ENCODE measurements around the gene SLC2A9. TPM values are rescaled to one million over a fixed set of nuclear protein-coding genes. Genes with fewer than 3 reads are reported as not detected.
A peak's percentile ranks its signal among the peaks of the same experiment; 100 is the strongest.

Gene SLC2A9
- total RNA-seq, 1 donor from 2014 or later, result 2.0 TPM

DNA sequence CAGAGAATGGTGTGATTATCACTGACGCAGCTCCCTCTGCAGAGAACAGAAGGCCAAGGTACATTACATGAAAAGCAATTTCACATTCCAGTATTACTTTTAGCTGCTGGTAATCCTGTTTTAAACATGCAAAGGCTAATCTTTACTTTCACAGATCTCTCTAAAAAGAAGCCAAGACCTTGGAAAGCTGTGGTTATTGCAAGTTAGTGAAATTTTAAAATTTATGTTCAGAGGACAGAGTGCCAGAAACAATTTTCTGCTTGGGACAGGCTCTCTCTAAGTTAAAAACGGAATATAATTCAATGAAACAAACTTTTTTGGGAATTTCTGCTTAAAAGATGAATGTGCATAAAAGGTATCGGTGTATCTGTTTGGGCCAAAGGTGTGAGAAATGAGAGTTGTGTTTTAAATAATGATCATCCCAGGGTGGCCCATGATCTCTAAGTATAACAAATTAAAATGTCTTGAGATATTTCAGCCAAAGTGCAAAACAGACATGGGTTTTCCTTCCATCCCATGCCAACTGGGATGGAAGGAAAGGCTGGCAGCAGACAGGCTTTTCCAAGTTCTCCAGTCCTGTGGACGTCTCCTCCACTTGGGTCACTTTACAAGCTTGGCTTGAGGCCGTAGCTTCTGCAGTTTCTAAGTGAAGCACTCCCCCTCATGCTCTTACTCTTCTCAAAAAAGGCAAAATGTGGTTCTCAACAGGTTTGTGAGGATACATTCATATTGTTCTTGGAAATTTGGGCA is 121.8 kb downstream of the SLC2A9 start:
- TF ChIP-seq, protein P1, sequence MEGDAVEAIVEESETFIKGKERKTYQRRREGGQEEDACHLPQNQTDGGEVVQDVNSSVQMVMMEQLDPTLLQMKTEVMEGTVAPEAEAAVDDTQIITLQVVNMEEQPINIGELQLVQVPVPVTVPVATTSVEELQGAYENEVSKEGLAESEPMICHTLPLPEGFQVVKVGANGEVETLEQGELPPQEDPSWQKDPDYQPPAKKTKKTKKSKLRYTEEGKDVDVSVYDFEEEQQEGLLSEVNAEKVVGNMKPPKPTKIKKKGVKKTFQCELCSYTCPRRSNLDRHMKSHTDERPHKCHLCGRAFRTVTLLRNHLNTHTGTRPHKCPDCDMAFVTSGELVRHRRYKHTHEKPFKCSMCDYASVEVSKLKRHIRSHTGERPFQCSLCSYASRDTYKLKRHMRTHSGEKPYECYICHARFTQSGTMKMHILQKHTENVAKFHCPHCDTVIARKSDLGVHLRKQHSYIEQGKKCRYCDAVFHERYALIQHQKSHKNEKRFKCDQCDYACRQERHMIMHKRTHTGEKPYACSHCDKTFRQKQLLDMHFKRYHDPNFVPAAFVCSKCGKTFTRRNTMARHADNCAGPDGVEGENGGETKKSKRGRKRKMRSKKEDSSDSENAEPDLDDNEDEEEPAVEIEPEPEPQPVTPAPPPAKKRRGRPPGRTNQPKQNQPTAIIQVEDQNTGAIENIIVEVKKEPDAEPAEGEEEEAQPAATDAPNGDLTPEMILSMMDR (conservative IDR thresholded peaks at IDR 0.05; ENCODE audit: low read depth, low read length), result no peak
- DNase-seq (ENCODE audit: low read depth), result no peak
- no peak overlapping the region for H3K4me3 ChIP-seq (ENCODE audit: low read depth, low read length)

DNA sequence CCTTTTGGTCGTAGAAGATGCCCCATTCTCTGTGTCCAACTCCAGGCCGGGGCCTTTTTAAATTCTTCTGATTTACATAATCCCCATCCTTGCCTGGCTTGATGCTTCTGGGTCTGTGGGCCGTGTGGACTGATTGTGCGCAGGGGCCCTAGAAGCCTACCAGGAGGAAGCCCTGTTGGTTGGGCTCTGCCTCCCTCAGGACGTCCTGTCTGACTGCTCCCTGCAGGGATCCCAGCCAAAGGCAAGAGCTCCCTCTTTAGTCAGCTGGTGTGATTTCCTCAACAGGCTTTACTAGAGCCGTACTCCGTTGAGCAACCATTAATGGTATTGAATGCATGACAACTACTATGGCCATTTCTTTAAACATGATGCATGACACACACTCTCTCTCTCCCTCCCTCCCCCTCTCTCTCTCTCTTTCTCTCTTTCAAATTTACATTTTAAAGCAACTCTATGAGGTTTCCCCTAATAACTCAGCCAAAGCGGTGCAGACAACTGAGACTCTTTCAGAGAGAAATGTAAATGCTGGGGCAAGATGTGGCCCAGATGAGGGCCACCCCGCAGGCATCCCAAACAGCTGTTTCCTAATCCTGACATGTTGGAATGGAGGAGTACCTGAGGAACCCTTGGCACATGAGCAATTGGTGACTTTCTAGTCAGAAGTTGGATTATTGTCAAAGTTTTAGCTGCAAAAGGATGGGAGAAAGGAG is 122.5 kb downstream of the SLC2A9 start:
- TF ChIP-seq, protein P1 (conservative IDR thresholded peaks at IDR 0.05; ENCODE audit: low read depth, low read length), result peak; percentile 33
- H3K4me3 ChIP-seq (ENCODE audit: low read depth, low read length), result no peak overlapping the region
- DNase-seq (ENCODE audit: low read depth), result no peak

DNA sequence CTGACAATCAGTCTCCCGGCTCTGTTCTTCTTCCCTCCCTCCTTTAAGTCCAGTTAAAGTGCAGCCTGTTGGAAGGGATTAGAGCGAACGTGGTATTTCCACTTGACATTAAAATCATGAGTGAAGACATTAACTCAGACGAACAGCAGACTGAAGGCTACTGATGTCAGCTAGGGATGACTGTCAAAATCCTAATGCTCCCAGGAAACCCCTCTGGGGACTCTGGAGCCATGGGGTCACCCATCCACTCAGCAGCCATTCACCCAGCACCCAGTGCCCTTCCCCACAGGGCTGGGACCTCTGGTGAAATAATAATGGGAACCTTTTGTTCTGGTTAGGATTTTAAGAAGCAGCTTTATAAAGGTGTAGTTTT is 126.0 kb downstream of the SLC2A9 start:
- TF ChIP-seq, protein P1 (conservative IDR thresholded peaks at IDR 0.05; ENCODE audit: low read depth, low read length), result no peak

DNA sequence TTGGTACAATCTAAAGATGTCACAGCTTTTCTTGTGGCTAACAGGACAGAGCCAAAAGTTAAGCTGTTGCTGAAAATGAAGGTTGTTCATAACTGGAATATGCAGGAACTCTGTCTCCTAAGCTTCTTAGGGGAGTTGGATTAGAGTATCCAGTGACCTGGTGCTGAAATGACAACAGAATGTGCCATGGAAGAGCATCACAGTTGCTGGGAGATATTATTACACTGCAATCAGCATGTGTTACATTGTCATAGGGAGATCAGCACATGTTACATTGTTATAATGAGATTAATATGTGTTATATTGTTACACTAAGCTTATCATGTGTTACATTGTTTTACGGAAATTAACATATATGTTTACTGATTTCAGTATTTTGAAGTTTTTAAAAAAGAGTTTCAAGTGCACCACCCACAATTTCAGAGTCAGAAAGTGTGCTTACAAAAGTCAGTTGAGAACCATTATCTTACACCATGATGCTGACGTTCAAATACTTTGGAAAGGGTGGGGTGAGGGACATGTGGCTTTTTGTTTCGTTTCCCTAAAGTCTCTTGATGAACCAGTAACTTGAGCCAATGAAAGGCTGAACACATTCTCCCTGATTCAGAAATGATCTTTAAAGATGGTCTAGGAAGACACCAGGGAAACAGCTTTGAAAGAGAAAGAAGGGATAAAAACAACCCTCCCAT is 126.5 kb downstream of the SLC2A9 start:
- TF ChIP-seq, protein P1 (conservative IDR thresholded peaks at IDR 0.05; ENCODE audit: low read depth, low read length), result no peak
- H3K4me3 ChIP-seq (ENCODE audit: low read depth, low read length), result no peak overlapping the region
- DNase-seq (ENCODE audit: low read depth), result no peak

More for the DNA sequence above, 126.0 kb downstream of the SLC2A9 start:
- DNase-seq (ENCODE audit: low read depth), result no peak
- H3K4me3 ChIP-seq (ENCODE audit: low read depth, low read length), result no peak overlapping the region

DNA sequence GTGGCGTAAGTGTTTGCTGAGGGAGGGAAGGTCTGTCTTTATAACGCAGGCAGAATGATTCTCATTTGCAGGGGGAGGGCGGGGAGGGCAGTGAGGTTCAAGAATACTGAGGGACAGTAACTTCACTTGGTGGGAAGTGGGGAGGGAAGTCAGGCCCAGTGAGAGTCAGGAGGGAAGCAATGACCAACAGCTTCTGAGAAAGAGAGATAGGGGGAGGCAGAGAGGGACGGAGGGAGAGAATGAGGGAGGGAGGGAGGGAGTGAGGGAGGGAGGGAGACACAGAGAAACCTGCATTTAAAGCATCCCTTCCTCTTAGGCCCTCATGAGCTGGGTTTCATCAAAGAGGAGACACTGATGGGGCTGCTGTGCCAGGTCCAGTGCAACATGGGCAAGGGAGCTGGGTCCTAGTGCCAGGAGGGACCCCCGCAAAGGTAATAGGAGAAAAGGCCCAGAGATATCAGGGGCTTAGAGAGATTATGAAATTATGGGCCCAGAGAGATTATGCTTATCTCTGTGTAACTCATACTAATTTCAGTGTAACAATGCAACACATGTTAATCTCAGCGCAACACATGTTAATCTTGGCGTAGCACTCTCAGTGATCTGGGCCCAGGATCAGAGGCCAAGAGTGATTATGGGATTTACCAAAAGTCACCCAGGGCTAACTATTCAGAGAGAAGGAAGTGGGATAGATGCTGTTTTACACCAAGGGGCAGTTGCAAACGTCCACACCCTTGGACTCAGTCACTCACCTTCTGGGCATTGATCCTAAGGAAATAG is 127.8 kb downstream of the SLC2A9 start:
- H3K4me3 ChIP-seq (ENCODE audit: low read depth, low read length), result no peak overlapping the region
- TF ChIP-seq, protein P1 (conservative IDR thresholded peaks at IDR 0.05; ENCODE audit: low read depth, low read length), result no peak
- DNase-seq (ENCODE audit: low read depth), result no peak

DNA sequence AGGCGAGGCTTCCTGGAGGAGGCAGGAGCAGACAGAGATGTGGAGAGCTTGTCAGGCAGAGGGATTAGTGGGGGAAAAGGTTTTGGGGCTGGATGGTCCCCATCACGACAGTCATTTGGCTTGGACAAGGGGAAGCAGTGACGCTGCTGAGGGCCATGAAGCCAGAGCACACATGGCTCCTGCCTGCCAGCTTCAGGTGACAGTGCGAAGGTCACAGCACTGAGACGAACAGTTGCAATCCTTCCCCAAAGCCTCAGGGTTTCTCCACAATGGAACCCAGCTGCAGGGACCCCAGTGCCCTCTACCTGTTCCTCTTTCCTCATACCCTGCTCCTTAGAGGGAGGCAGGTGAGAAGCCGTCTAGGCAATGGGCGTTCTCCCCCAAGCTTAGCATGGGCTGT is 129.6 kb downstream of the SLC2A9 start:
- DNase-seq (ENCODE audit: low read depth), result no peak
- TF ChIP-seq, protein P1 (conservative IDR thresholded peaks at IDR 0.05; ENCODE audit: low read depth, low read length), result no peak
- no peak overlapping the region for H3K4me3 ChIP-seq (ENCODE audit: low read depth, low read length)
